GM12874 (cell line): ENCODE data around the gene ADAM29.

Experiments used
- TF ChIP-seq, protein P1 (sequence below): IDR thresholded peaks from 2 replicates; pipeline ENCODE4 v1.5.1; 2011; ENCODE audit warnings: low read depth, mild to moderate bottlenecking, control low read depth, low read length, moderate library complexity; ENCODE audit not compliant: insufficient read depth

Gene ADAM29

DNA sequence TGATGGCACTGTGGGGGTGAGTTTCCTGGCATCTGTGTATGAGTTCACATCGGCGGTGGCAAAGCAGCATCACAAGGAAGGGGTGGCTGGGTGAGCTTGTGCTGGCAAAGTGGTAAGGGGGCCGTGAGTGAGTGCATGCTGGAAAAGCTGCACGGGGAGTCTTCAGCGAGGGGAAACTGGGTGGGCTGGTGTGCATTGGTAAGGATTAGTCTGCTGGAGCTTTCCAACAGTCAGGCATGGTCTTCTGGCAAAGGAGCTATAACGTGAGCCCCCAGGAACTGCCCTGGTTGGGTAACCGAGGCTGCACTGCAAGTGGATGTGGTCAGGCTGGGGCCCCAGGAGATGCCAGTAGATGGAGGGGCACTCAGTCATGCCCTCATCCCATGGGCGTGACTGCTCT is 30.7 kb downstream of the ADAM29 start:
- TF ChIP-seq, protein P1, sequence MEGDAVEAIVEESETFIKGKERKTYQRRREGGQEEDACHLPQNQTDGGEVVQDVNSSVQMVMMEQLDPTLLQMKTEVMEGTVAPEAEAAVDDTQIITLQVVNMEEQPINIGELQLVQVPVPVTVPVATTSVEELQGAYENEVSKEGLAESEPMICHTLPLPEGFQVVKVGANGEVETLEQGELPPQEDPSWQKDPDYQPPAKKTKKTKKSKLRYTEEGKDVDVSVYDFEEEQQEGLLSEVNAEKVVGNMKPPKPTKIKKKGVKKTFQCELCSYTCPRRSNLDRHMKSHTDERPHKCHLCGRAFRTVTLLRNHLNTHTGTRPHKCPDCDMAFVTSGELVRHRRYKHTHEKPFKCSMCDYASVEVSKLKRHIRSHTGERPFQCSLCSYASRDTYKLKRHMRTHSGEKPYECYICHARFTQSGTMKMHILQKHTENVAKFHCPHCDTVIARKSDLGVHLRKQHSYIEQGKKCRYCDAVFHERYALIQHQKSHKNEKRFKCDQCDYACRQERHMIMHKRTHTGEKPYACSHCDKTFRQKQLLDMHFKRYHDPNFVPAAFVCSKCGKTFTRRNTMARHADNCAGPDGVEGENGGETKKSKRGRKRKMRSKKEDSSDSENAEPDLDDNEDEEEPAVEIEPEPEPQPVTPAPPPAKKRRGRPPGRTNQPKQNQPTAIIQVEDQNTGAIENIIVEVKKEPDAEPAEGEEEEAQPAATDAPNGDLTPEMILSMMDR = no peak

DNA sequence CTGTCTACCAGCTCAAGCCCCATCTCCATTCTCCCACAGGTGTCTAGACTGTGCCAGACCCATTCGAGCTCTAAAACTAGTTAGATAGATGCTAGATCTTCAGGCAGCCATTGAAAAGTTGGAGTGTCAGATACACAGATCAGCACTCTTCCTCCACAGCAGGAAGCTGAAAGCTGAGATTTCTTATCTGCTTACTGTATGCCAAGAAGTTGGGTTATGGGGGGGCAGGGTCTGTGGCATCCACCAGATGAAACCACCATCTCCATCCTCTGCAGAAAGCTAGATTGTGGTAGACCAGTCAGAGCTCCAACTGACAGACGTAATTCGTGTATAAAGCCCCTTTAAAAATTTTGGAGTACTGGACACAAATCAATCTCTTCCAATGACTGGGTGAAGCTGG is 54.8 kb downstream of the ADAM29 start:
- TF ChIP-seq, protein P1 = no peak

DNA sequence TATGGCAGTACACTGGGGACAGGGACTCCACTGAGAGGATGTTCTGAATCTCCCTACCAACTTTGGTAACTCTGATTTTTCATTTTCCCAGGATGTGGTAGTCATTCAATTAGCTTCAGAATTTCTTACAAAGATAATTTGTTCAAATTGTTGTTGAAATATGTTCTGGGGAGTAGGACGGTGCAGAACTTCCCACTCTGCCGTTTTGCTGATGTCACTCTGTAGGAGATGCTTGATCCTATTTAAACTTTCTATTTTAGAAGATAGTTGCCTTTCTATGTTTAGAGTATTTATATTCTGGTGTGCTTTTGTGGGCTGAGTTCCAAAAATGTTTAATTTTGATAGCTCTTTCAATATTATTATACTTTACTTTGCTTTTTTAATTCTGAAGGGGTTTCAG is 55.2 kb downstream of the ADAM29 start:
- TF ChIP-seq, protein P1 = no peak

DNA sequence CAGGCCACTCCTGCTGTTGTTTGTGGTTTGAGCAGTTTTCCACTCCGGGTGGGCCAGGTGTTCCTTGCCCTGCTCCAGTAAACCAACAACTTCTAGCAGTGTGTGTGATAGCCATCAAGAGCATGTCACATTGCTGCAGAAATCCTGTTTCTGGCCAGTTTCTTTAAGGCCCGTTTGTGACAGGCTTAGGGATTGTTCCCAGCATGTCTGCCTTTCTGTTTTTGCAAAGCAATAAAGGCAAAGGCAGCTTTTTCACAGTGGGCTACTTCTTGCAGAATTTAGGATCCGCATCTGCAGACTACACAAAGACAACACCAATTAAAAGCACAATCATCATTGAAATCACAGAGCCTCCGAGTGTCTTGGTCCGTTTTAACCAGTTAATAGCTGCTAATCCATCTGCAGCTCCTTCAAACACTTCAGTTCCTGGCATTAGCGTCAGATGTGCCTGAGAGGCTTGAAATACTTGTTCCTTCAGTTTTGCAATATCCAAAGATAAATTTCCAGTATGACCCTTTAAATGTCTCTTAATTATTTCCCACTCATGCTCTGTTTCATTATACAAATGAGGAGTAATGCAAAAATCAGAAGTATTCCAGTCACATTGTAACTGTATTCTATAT is 65.1 kb downstream of the ADAM29 start:
- TF ChIP-seq, protein P1 = no peak

DNA sequence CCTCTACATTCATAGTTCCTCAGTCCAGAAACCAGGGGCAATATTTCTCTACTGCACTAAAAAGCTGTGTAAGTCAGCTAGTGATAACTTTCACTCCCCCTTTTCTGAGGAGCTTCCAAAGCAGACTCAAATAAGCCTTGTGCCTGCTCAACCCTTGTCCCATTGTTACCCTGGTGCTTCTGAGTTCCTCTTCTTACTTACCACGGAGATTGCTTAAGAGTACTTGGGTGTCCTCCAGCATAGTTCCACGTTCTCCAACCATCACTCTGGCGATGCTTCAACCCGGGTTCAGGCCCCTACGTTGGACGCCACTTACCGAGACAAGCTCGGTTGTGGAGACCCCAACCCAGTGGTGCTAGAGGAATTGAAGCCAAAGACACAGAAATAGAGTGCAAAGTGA is 71.6 kb downstream of the ADAM29 start:
- TF ChIP-seq, protein P1 = no peak

DNA sequence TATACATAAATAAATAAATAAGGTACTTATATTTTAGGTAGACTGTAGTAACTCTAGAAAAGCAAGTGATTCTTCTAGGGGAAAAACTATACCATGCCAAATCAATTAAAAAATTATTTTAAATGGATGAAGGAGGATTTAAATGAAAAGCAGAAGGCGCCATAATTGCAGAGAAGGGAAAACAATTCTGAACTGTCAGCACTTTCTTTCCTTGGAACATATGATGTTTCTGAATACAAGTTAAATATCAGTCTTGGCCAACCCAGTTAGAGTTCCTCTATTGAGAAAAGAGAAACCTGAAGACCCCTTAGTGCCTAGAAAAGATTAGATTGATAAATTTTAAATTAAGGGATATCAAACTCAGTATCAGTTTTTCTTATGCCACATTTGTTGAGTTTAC is 75.8 kb downstream of the ADAM29 start:
- TF ChIP-seq, protein P1 = no peak

DNA sequence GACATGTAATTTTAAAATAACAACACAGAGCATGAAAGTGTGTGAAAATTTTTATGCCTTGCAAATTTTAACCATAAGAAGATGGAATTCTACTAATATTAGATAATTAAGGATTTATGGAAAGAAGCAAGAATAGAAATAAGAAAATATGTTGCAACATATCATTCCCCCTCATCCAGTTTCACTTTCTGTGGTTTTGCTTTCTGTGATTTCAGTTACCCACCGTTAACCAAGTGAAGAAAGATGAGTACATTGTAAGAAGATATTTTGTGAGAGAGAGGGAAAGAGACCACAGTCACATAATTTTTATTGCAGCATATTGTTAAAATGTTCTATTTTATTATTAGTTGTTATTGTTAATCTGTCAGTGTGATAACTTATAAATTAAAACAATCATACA is 77.9 kb downstream of the ADAM29 start:
- TF ChIP-seq, protein P1 = no peak
